BLaER1 (cell line): ENCODE measurements around the gene ANKFN1.

ENCODE experiments used
- H3K27ac ChIP-seq: shearing (Covaris generic); formaldehyde crosslinking; 2 replicates; pipeline ENCODE4 v1.8.1; 2022
- H3K27me3 ChIP-seq: shearing (Covaris generic); formaldehyde crosslinking; 2 replicates; pipeline ENCODE4 v1.8.1; 2022
- H3K36me3 ChIP-seq: shearing (Covaris generic); formaldehyde crosslinking; 2 replicates; pipeline ENCODE4 v1.8.1; 2022
- H3K4me1 ChIP-seq: shearing (Covaris generic); formaldehyde crosslinking; 2 replicates; pipeline ENCODE4 v1.8.1; 2022
- H3K4me2 ChIP-seq: shearing (Covaris generic); formaldehyde crosslinking; 2 replicates; pipeline ENCODE4 v1.8.1; 2022
- H3K4me3 ChIP-seq: shearing (Covaris generic); formaldehyde crosslinking; 2 replicates; pipeline ENCODE4 v1.8.1; 2022
- H3K9ac ChIP-seq: shearing (Covaris generic); formaldehyde crosslinking; 2 replicates; pipeline ENCODE4 v1.8.1; 2022
- H3K9me3 ChIP-seq: shearing (Covaris generic); formaldehyde crosslinking; 2 replicates; pipeline ENCODE4 v1.8.1; 2022
- H4K20me1 ChIP-seq: shearing (Covaris generic); formaldehyde crosslinking; 2 replicates; pipeline ENCODE4 v1.8.1; 2022
- Cebpa-rat ChIP-seq: shearing (Covaris generic); IDR thresholded peaks from 2 replicates; pipeline ENCODE4 v1.8.1; 2022

Gene ANKFN1

GRCh38 chr17:56176091-56176490 lies 22.8 kb downstream of the ANKFN1 start:
- no peaks in the 10 kb centered on the region for H4K20me1 ChIP-seq
- no peak for TF ChIP-seq Cebpa-rat
- H3K4me3 ChIP-seq = no peak overlapping the region
- H3K9me3 ChIP-seq = no peaks in the 10 kb centered on the region
- H3K9ac ChIP-seq = no peak overlapping the region
- H3K27ac ChIP-seq = no peak overlapping the region
- H3K4me1 ChIP-seq = peaks cover 28% of the 10 kb centered on the region
- no peaks in the 10 kb centered on the region for H3K27me3 ChIP-seq
- H3K4me2 ChIP-seq = no peak overlapping the region
- H3K36me3 ChIP-seq = no peaks in the 10 kb centered on the region

DNA sequence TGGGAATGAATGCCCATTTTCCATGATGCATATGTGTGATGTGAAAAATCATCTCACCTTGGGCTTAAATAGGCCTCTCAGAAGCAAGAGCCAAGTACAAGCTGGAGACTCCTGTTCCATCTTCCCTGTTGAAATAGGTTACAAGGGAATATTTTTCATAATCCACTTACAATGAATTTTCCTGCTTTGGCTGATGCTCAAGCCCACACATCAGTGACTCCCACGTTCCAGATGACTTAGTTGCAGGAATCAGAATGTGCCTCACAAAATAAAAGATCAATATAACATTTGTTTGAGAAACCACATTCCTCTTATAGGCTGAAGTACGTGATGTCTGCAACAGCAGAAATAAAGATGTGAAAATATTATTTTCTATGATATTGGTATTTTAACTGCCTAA lies 24.1 kb downstream of the ANKFN1 start:
- Histone ChIP-seq H3K36me3 (no peaks in the 10 kb centered on the region), H3K4me3 (no peak overlapping the region), H3K27ac (no peak overlapping the region), H3K4me2 (peak overlapping the region; percentile 25; the same call in 1 of the 2 replicates), H4K20me1 (no peaks in the 10 kb centered on the region), H3K27me3 (no peaks in the 10 kb centered on the region), H3K9ac (no peak overlapping the region), H3K9me3 (no peaks in the 10 kb centered on the region), H3K4me1 (peaks cover 28% of the 10 kb centered on the region)
- TF ChIP-seq Cebpa-rat = no peak

GRCh38 chr17:56178203-56178602 lies 24.9 kb downstream of the ANKFN1 start:
- no peak for TF ChIP-seq Cebpa-rat
- H4K20me1 ChIP-seq = no peaks in the 10 kb centered on the region
- no peaks in the 10 kb centered on the region for H3K27me3 ChIP-seq
- H3K4me3 ChIP-seq = no peak overlapping the region
- no peaks in the 10 kb centered on the region for H3K9me3 ChIP-seq
- no peak overlapping the region for H3K9ac ChIP-seq
- H3K36me3 ChIP-seq = no peaks in the 10 kb centered on the region
- H3K4me1 ChIP-seq = peaks cover 28% of the 10 kb centered on the region
- H3K4me2 ChIP-seq = no peak overlapping the region
- no peak overlapping the region for H3K27ac ChIP-seq

- Histone ChIP-seq H3K4me3 (no peak overlapping the region), H3K36me3 (no peaks in the 10 kb centered on the region), H3K27ac (no peak overlapping the region), H3K4me1 (peaks cover 3% of the 10 kb centered on the region), H3K9ac (no peak overlapping the region), H3K4me2 (no peak overlapping the region), H3K9me3 (no peaks in the 10 kb centered on the region), H3K27me3 (no peaks in the 10 kb centered on the region), H4K20me1 (no peaks in the 10 kb centered on the region)
- TF ChIP-seq Cebpa-rat = no peak
These were observed 28.8 kb downstream of the ANKFN1 start for GRCh38 chr17:56182081-56182480.

DNA sequence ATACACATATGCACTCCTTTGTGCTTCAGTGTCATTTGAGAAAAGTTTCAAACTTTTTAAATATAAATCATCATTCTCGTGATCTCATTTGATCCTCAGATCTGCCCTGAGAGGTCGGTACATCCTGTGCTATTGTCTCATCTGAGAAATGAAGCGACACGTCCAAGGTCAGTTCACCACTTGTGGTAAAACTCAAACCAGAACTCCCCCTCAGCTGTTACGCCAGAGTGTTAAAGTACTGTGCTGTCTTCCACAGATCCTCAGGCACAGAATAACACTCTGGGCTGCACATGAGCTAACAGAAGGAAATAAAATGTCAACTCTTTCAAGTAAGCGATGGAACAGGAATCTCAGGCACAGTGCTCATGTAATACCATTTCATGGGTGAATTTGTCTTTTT lies 31.4 kb downstream of the ANKFN1 start:
- TF ChIP-seq Cebpa-rat = no peak
- Histone ChIP-seq H3K4me3 (no peak overlapping the region), H3K4me1 (no peaks in the 10 kb centered on the region)

DNA sequence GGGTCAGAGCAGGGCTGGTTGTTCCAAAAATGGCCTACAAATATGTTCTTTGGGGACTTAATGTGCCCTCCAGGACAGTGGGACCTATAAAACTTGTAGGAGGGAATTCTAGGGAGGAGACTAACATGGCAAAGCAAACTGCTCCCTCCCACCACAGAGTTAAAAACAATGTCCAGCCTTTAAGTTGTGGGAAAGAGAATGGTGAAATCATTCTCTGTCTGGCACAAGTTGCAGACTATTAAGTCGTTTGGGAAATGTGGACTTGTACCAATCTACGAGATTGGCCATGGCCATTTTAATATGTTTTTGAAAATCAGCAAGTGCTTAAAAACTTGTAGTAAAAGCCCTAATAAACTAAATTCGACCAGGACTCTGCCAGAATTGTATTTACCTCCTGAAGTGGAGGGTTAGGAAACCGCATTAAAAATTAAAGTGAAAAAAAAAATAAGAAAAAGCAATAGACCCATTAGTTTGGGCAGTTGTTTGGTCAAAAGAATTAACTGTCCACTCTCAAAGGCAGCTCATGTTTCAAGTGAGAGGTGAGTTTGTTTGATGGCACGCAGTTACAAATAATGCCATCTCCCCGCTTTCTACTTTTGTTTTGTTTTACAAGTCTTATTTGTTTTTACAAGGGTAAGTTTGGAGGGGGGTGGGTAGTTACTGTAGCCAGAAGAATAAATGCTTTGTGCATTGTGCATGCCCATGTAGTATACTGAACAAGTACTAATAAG lies 32.4 kb downstream of the ANKFN1 start:
- H3K27me3 ChIP-seq = no peaks in the 10 kb centered on the region
- H3K27ac ChIP-seq = no peak overlapping the region
- no peaks in the 10 kb centered on the region for H3K36me3 ChIP-seq
- no peak for TF ChIP-seq Cebpa-rat
- H3K4me1 ChIP-seq = no peaks in the 10 kb centered on the region
- H3K4me2 ChIP-seq = no peak overlapping the region
- no peak overlapping the region for H3K4me3 ChIP-seq
- no peaks in the 10 kb centered on the region for H4K20me1 ChIP-seq
- H3K9ac ChIP-seq = no peak overlapping the region
- H3K9me3 ChIP-seq = no peaks in the 10 kb centered on the region

More for the DNA sequence above, 31.4 kb downstream of the ANKFN1 start:
- Histone ChIP-seq H3K27ac (no peak overlapping the region), H3K4me2 (no peak overlapping the region), H3K27me3 (no peaks in the 10 kb centered on the region), H3K36me3 (no peaks in the 10 kb centered on the region), H3K9ac (no peak overlapping the region), H4K20me1 (no peaks in the 10 kb centered on the region), H3K9me3 (no peaks in the 10 kb centered on the region)

GRCh38 chr17:56186222-56186786 lies 33.0 kb downstream of the ANKFN1 start:
- H3K27ac ChIP-seq = no peak overlapping the region
- H3K4me1 ChIP-seq = no peaks in the 10 kb centered on the region
- H3K9me3 ChIP-seq = no peaks in the 10 kb centered on the region
- H3K27me3 ChIP-seq = no peaks in the 10 kb centered on the region
- H3K4me2 ChIP-seq = no peak overlapping the region
- H3K4me3 ChIP-seq = no peak overlapping the region
- H3K9ac ChIP-seq = no peak overlapping the region
- H3K36me3 ChIP-seq = no peaks in the 10 kb centered on the region
- TF ChIP-seq Cebpa-rat = no peak
- no peaks in the 10 kb centered on the region for H4K20me1 ChIP-seq

- Histone ChIP-seq H3K4me3 (no peak overlapping the region), H3K9ac (no peak overlapping the region), H3K4me1 (no peaks in the 10 kb centered on the region), H3K4me2 (no peak overlapping the region), H3K9me3 (peaks cover 13% of the 10 kb centered on the region), H3K27me3 (no peaks in the 10 kb centered on the region), H3K36me3 (no peaks in the 10 kb centered on the region), H4K20me1 (no peaks in the 10 kb centered on the region), H3K27ac (no peak overlapping the region)
- no peak for TF ChIP-seq Cebpa-rat
These were observed 50.2 kb downstream of the ANKFN1 start for GRCh38 chr17:56203430-56203829.

- TF ChIP-seq Cebpa-rat = no peak
- no peaks in the 10 kb centered on the region for H3K27me3 ChIP-seq
- H4K20me1 ChIP-seq = no peaks in the 10 kb centered on the region
- no peak overlapping the region for H3K27ac ChIP-seq
- H3K9me3 ChIP-seq = peaks cover 21% of the 10 kb centered on the region
- no peaks in the 10 kb centered on the region for H3K4me1 ChIP-seq
- no peak overlapping the region for H3K9ac ChIP-seq
- H3K4me3 ChIP-seq = no peak overlapping the region
- H3K36me3 ChIP-seq = no peaks in the 10 kb centered on the region
- no peak overlapping the region for H3K4me2 ChIP-seq
These were observed 53.1 kb downstream of the ANKFN1 start for GRCh38 chr17:56206351-56206750.

- no peak overlapping the region for H3K9ac ChIP-seq
- H3K4me1 ChIP-seq = no peaks in the 10 kb centered on the region
- no peak overlapping the region for H3K4me2 ChIP-seq
- no peaks in the 10 kb centered on the region for H4K20me1 ChIP-seq
- peaks cover 11% of the 10 kb centered on the region; the same call in 1 of the 2 replicates for H3K9me3 ChIP-seq
- TF ChIP-seq Cebpa-rat = no peak
- no peak overlapping the region for H3K27ac ChIP-seq
- H3K36me3 ChIP-seq = no peaks in the 10 kb centered on the region
- no peaks in the 10 kb centered on the region for H3K27me3 ChIP-seq
- H3K4me3 ChIP-seq = no peak overlapping the region
These were observed 59.8 kb downstream of the ANKFN1 start for GRCh38 chr17:56213031-56213430.
